GM12891 (cell line): ENCODE measurements around the gene TXNDC15.

Experiments used
- POLR2A ChIP-seq: IDR thresholded peaks from 2 replicates; pipeline ENCODE4 v1.6.1; 2011; ENCODE audit warnings: low read depth, low read length, control low read depth
- POLR2AphosphoS5 ChIP-seq: IDR thresholded peaks from 2 replicates; pipeline ENCODE4 v1.6.1; 2011; ENCODE audit warnings: low read depth, low read length, control low read depth
- POU2F2 ChIP-seq: IDR thresholded peaks from 2 replicates; pipeline ENCODE4 v1.6.1; 2011; ENCODE audit warnings: low read depth, mild to moderate bottlenecking, control low read depth, low read length, moderate library complexity
- TAF1 ChIP-seq: IDR thresholded peaks from 2 replicates; pipeline ENCODE4 v1.6.1; 2011; ENCODE audit warnings: low read depth, low read length, control low read depth

- TF ChIP-seq TAF1 (no peak), POLR2AphosphoS5 (no peak), POLR2A (no peak), POU2F2 (no peak)
Observed at GRCh38 chr5:134877159-134877558, 3.0 kb downstream of the TXNDC15 start.
